HG02884 (cell line): Measurements from ENCODE around the gene ARL14.
A peak's percentile ranks its signal among the peaks of the same experiment; 100 is the strongest.
"Not testable (repeated sequence)": the region's sequence is repeated elsewhere in the genome, so short reads cannot be mapped to it uniquely, and the experiment has no call there.

Source experiments
- ATAC-seq: cut with Tn5 transposase; IDR thresholded peaks from one replicate; pipeline ENCODE4 v1.9.1; 2021; ENCODE audit warnings: mild to moderate bottlenecking, moderate library complexity; ENCODE audit not compliant: unreplicated experiment

Gene ARL14

GRCh38 chr3:160675566-160676124 is 1.3 kb upstream of the ARL14 start:
- no peak for ATAC-seq

DNA sequence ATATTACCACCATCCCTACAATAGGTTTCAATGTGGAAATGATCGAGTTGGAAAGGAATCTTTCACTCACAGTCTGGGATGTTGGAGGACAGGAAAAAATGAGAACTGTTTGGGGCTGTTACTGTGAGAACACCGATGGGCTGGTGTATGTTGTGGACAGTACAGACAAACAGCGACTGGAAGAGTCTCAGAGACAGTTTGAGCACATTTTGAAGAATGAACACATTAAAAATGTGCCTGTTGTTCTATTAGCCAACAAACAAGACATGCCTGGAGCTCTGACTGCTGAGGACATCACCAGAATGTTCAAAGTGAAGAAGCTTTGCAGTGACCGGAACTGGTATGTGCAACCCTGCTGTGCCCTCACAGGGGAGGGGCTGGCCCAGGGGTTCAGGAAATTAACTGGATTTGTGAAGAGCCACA is 510 bp downstream of the ARL14 start:
- ATAC-seq, result no peak

DNA sequence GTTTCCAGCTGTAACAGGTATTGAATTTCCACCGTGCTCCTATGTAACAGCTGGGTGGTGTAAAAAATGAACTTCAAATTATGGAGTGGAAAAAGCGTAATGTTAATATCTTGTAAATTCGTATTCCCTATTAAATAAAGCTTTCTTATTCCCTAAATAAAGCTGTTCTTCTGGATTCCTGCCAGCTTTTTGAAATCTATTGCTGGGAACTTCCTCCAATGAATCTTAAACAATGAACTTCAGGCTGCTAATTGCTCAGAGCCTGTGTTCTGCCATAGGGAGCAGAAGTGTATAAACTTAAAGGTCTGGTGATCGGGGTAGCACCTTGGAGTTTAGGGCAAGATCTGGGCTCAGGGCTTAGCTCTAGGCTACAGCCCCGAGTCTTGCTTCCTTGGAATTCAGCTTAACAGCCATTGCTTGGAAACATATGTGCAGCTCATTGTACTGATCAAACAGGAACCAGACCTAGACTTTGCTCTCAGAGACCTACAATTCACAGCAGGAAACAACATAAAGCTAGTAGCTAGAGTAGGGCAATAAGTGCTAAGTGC is 1.4 kb downstream of the ARL14 start:
- ATAC-seq, result no peak

DNA sequence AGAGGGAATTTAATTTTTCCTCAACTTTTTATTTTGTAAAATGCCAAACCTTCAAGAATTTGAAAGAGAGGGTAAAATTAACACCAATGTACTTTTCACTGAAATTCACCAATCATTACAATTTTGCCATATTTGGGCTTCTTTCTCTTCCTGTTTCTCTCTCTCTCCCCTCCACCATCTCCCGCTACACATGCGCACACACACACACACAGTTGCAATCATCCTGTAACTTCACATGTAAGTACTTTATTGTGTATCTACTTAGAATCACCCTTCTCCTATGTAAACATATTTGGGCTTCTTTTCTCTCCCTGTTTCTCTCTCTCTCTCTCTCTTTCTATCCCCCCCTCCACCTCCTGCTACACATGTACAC is 7.4 kb downstream of the ARL14 start:
- no peak for ATAC-seq

DNA sequence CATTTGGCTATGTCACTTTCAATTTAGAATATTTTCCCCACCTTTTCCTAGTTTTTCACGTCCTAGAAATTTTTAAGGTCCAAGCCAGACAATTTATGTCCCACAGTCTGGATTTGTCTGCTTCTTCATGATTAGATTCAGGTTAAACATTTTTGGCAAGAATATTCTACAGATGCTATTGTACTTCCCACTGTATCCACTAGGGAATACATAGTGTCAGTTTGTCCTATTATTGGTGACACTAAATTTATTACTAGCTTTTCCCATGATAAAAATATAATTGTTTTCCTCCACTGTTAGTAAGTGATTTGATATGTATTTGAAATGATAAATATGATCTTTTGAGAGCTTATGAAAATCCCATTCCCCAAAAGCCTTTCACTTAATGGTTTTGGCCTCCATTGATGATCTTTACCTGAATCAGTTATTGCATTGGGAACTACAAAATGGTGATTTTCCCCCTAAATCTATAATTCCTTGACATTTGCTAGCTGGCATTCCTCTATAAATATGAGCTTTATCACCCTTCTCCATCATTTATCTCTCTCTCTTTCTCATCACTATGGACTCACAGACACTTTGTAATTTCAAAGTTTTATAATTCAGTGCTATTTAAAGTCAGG is 8.3 kb downstream of the ARL14 start:
- ATAC-seq, result no peak

- ATAC-seq, result no peak
These were observed 10.1 kb downstream of the ARL14 start for GRCh38 chr3:160686955-160687535.

GRCh38 chr3:160691151-160691550 is 14.2 kb downstream of the ARL14 start:
- ATAC-seq, result no peak

- ATAC-seq, result no peak
These were observed 15.0 kb downstream of the ARL14 start for GRCh38 chr3:160691962-160692361.

DNA sequence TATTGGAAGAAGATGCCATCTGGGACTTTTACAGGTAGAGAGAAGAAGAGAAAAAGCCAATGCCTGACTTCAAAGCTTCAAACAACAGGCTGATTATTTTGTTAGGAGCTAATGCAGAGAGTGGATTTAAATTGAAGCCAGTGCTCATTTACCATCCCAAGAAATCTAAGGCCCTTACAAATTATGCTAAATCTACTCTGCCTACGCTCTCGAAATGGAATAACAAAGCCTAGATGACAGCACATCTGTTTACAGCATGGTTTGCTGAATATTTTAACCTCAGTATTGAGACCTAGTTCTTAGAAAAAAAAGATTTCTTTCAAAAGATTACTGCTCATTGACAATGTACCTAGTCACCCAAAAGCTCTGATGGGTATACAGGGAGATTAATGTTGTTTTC is 16.2 kb downstream of the ARL14 start:
- no peak for ATAC-seq

- ATAC-seq, result no peak
These were observed 17.4 kb downstream of the ARL14 start for GRCh38 chr3:160694345-160694744.

DNA sequence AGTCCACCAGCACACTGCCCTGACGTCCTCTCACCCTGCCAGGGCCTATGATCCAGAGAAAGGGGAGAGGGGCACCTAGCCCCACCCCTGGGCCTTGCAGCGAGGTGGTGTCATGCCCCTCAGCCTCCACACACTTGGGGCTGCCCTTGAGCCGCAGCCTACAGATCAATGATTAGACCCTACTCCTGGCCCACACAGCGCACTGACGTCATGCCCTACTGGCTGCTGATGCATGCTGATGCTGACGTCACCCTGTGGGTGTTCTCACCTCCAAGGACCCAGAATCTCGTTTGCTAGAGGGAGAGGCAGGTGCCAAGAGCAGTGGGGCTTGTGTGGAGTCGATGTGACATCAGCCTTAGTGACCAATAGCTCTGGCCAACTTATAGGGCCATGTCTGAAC is 18.0 kb downstream of the ARL14 start:
- ATAC-seq, result no peak

DNA sequence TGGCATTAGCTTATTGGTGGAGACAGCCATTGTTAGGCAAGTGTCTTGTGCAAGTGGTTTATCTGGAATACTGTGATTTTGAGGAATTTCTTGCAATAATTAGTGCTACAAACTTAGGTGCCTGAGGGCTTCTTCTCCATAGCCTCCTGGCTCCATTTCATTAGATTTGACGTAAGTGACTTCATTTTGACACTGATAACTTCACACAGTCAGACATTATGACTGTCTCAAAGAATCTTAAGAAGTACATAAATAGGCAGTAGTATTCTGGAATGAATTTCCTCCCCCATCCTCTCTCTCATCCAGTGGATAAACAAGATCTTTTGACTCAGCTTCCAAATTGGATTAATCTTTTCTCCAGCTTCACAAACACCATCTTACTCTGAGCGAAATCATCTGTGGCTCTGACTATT is 19.0 kb downstream of the ARL14 start:
- no peak for ATAC-seq

DNA sequence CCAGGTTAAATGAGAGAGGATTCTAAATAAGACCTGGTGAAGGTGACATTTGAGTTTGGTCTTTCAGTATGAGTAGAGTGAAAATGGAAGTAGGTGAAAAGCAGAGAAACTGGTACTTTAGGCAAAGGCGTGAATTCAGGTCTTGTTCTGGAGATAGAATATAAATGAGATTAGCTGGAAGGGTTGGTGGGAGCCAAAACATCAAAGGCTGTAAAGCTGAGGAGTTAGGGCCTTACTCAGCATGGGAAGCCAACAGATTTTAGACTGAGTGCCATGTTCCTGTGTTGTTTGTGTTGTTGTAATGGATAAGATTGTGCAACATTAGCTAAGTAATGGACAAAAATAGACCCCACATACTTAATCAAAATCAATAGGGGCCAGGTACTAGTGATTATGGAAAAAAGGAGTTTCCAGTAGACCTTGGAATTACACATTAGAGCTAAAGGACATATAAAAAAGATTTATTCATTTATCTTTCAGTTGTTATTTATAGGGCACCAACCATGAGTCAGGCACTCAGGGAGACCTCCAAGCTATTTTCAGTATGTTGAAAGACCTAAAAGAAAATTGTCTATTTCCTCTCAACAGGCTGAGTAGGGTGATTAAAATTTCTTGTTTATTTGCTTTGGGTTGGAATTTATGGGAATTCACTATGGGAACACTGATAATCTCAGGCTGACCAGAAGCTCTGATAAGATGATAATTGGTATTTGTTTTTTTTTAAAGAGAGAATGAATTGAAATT is 20.8 kb downstream of the ARL14 start:
- ATAC-seq, result peak; percentile 72

GRCh38 chr3:160698599-160699195 is 21.7 kb downstream of the ARL14 start:
- no peak for ATAC-seq

- no peak for ATAC-seq
These were observed 24.5 kb downstream of the ARL14 start for GRCh38 chr3:160701490-160701889.

GRCh38 chr3:160702290-160702689 is 25.3 kb downstream of the ARL14 start:
- ATAC-seq, result no peak

- ATAC-seq, result no peak
These were observed 27.0 kb downstream of the ARL14 start for GRCh38 chr3:160703974-160704373.

DNA sequence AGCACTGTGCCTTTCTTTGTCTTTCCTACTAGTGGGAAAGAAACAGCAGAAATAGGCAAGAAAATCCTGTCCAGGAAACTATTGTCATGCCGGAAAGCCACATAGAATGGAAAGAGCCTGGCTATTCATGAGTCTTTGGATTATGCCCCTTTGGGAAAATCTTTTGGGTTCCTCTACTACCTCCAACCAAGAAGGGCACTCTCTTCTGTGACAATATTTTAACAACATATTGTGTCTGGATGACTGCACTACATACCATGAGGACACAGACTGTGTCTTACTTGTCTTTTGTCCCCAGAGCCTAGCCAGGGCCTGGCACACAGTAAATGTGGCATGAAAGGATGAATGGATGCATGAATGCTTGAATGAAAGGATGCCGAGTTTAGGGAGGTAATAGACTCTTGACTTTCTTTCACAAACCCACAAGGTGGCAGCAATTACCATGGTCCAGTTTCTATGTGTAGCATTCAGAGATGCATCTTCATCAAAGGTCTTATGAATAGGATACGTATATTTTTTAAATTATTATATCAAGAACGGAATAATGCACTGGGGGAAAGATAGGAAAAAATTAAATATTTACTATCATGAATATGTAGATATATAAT is 30.3 kb downstream of the ARL14 start:
- peak; percentile 82 for ATAC-seq

GRCh38 chr3:160709477-160710182 is 32.7 kb downstream of the ARL14 start:
- no peak for ATAC-seq

DNA sequence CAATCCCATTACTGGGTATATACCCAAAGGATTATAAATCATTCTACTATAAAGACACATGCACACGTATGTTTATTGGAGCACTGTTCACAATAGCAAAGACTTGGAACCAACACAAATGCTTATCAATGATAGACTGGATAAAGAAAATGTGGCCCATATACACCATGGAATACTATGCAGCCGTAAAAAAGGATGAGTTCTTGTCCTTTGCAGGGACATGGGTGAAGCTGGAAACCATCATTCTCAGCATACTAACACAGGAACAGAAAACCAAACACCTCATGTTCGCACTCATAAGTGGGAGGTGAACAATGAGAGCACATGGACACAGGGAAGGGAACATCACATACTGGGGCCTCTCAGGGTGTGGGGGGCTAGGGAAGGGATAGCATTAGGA is 36.2 kb downstream of the ARL14 start:
- ATAC-seq, result not testable (repeated sequence)
